ENCODE measurements around the gene SPCS3. TPM values are rescaled to one million over a fixed set of nuclear protein-coding genes. Genes with fewer than 3 reads are reported as not detected.

SPCS3 gene
- total and polyA plus RNA-seq, 2 of the 13 experiments (the other 11 are each of a cell fraction or from before 2014, with no cell fraction given) = 26.3 to 57.0 TPM

GRCh38 chr4:176357359-176358082 is 37.8 kb downstream of the SPCS3 start:
- DNase-seq (ENCODE audit: low spot score) (no peak), ATAC-seq (no peak), FAIRE-seq (no peak)
- Histone ChIP-seq H3K4me3 (replicated peaks in 1 of 3; ENCODE audit: insufficient read depth in 1 of 3, low read depth in 2 of 3, low read length in 3 of 3) (no peak overlapping the region), H3K36me3 (replicated peaks in 1 of 2; ENCODE audit: control insufficient read depth in 1 of 2, insufficient read depth in 2 of 2, low read length in 2 of 2) (no peaks in the 10 kb centered on the region), H3K9ac (ENCODE audit: insufficient read depth, low read depth, low read length) (no peak overlapping the region), H3K9me3 (ENCODE audit: low read length) (peaks cover 22% of the 10 kb centered on the region), H3K27ac (ENCODE audit: extremely low read length, insufficient read depth, low read length) (no peak overlapping the region), H3K4me2 (ENCODE audit: low read depth, low read length) (no peak overlapping the region), H4K20me1 (ENCODE audit: insufficient read depth, low read length) (no peaks in the 10 kb centered on the region), H3K4me1 (ENCODE audit: insufficient read depth, low read length) (no peaks in the 10 kb centered on the region), H3K79me2 (ENCODE audit: insufficient read depth, low read length) (no peaks in the 10 kb centered on the region), H2AFZ (ENCODE audit: low read length) (no peak overlapping the region), H3K27me3 (ENCODE audit: control insufficient read depth in 1 of 2, insufficient read depth in 2 of 2, low read length in 2 of 2) (no peaks in the 10 kb centered on the region)
- in situ Hi-C loops (cut with HindIII; ENCODE audit: extremely low pct_ligation_motif_present, low pct_unique_long_range_greater_than_20kb) = no loop called here
- TF ChIP-seq PAF1 (CRISPR knock-in tag; IDR thresholded peaks at IDR 0.05) = no peak
- no peak for TF ChIP-seq CSRNP2 (CRISPR knock-in tag; conservative IDR thresholded peaks at IDR 0.05; ENCODE audit: low read depth)
- no peak for TF ChIP-seq ZNF280D (CRISPR knock-in tag; IDR thresholded peaks at IDR 0.05)
- no peak for TF ChIP-seq HOXD1 (CRISPR knock-in tag; IDR thresholded peaks at IDR 0.05)
- no peak for TF ChIP-seq ZNF784 (CRISPR knock-in tag; IDR thresholded peaks at IDR 0.05; ENCODE audit: borderline replicate concordance)
- TF ChIP-seq DBP (CRISPR knock-in tag; IDR thresholded peaks at IDR 0.05; ENCODE audit: not compliant biosample characterization) = no peak
- no peak for TF ChIP-seq REST (IDR thresholded peaks at IDR 0.05; ENCODE audit: borderline replicate concordance in 1 of 2, low read depth in 1 of 2, low read length in 2 of 2)
- no peak for TF ChIP-seq ATF7-NPFF (CRISPR knock-in tag; IDR thresholded peaks at IDR 0.05; ENCODE audit: low read depth)
- TF ChIP-seq NFYB (CRISPR knock-in tag; IDR thresholded peaks at IDR 0.05) = no peak
- TF ChIP-seq CBX5 (CRISPR knock-in tag; IDR thresholded peaks at IDR 0.05; ENCODE audit: borderline replicate concordance) = no peak
- intact Hi-C loops (cut with micrococcal nuclease; ENCODE audit: unreplicated experiment) = no loop called here
- ChIA-PET CTCF (ENCODE audit: low intra/inter-chr PET ratio, low total read pairs) (no interaction called here), POLR2A (no interaction called here)
- BruUV-seq (replicated peaks) = no TSS peak
- WGBS (ENCODE audit: low lambda C conversion rate) = 0% methylated on average over 4 of the region's 4 CpGs

Data from HepG2 (cell line).